AG09309 (cell line): ENCODE measurements around the gene GFI1B.

ENCODE experiments used
- DNase-seq: peaks from one replicate; pipeline ENCODE4 v3.0.0-alpha.2; 2010; ENCODE audit warnings: low read depth
- H3K4me3 ChIP-seq: 2 replicates; pipeline ENCODE4 v1.5.1; 2011; ENCODE audit warnings: mild to moderate bottlenecking, low read depth, low read length, moderate library complexity; ENCODE audit not compliant: control insufficient read depth
- CTCF ChIP-seq: IDR thresholded peaks from 2 replicates; pipeline ENCODE4 v1.5.1; 2011; ENCODE audit warnings: mild to moderate bottlenecking, low read depth, low read length, inconsistent platforms; ENCODE audit not compliant: insufficient read depth, control insufficient read depth; ENCODE audit errors: missing control alignments

GFI1B gene

GRCh38 chr9:132969783-132970182 is 8.7 kb upstream of the GFI1B start:
- no peak overlapping the region for H3K4me3 ChIP-seq
- no peak for TF ChIP-seq CTCF
- no peak for DNase-seq

- no peak for TF ChIP-seq CTCF
- DNase-seq = no peak
- no peak overlapping the region for H3K4me3 ChIP-seq
These were observed 8.0 kb upstream of the GFI1B start for GRCh38 chr9:132970324-132971062.

GRCh38 chr9:132973166-132973565 is 5.3 kb upstream of the GFI1B start:
- H3K4me3 ChIP-seq = no peak overlapping the region
- TF ChIP-seq CTCF = no peak
- no peak for DNase-seq

GRCh38 chr9:132973713-132974112 is 4.8 kb upstream of the GFI1B start:
- TF ChIP-seq CTCF = no peak
- H3K4me3 ChIP-seq = no peak overlapping the region
- DNase-seq = no peak

DNA sequence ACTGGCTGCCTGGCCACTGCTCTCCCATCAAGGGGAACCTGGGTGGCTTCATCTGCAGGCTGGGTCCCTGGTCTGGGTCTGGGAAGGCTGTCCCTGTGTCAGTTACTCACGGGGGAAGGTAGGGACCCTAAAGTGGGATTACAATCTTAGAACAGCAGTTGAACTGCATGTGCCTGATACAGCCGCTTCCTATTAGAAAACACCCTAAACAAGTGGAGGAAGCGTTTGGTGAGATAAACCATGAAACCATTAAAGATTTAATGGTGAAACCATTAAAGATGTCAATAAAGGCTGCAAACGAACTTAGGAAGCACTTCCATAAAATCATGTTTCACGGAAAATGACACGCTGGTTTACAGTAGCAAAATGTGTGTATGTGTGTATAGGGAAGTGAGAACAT is 2.5 kb upstream of the GFI1B start:
- TF ChIP-seq CTCF = no peak
- H3K4me3 ChIP-seq = no peak overlapping the region
- DNase-seq = no peak

- TF ChIP-seq CTCF = no peak
- no peak for DNase-seq
- H3K4me3 ChIP-seq = no peak overlapping the region
These were observed 1.9 kb upstream of the GFI1B start for GRCh38 chr9:132976571-132976970.
